Erythroblast (primary cell): Measurements from ENCODE around the gene EPC2.

Experiments
- GATA1 ChIP-seq: IDR thresholded peaks from 2 replicates; pipeline ENCODE4 v1.6.1; 2011; ENCODE audit warnings: low read depth, mild to moderate bottlenecking, control low read depth, low read length, moderate library complexity
- POLR2A ChIP-seq: IDR thresholded peaks from 2 replicates; pipeline ENCODE4 v1.6.1; 2011; ENCODE audit warnings: mild to moderate bottlenecking, low read length

GRCh38 chr2:148696985-148697384, 52.4 kb downstream of the EPC2 start:
- TF ChIP-seq POLR2A (no peak), GATA1 (no peak)
